ENCODE results near the gene CPB2. TPM values are rescaled to one million over a fixed set of nuclear protein-coding genes. Genes with fewer than 3 reads are reported as not detected.

The CPB2 gene
- total and polyA plus RNA-seq, 2 of the 8 experiments (the other 6 are each of a cell fraction or from before 2014, with no cell fraction given), result not detected

DNA sequence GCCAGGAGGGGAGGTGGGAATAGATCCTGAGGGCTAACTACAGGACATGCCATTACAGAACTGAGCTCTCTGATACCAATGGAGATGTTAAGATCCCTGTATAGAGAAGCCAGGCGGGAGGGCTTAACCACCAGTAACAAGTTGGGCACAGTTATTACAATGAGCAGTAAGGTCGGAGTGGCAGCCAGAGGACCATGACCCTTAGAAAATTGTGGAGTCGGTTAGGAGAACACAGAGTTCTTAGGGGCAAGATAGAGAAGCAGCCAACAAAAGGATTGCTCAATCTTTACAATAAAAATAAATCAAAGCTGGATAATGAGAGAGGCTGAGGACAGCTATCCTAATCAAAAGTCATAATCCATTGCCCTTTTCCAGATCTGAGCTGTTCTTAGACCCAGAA, 10.4 kb downstream of the CPB2 start (continued):
- TF ChIP-seq CTBP2 (IDR thresholded peaks at IDR 0.05; ENCODE audit: borderline replicate concordance, insufficient read depth, insufficient read length, low read length), result no peak
- no peak for TF ChIP-seq POLR2AphosphoS5 (IDR thresholded peaks at IDR 0.05; ENCODE audit: low read depth, low read length)

Measured in H1 (cell line).